DND-41 (cell line): ENCODE data around the gene PSG6.
"Not testable (repeated sequence)": the region's sequence is repeated elsewhere in the genome, so short reads cannot be mapped to it uniquely, and the experiment has no call there.

Experiments used
- ATAC-seq: fragments of 200-7000 bp; cut with Tn5 transposase; 3 replicates; pipeline ENCODE4 v1.9.1; 2021; ENCODE audit warnings: low read depth; ENCODE audit not compliant: insufficient read depth
- DNase-seq: peaks from one replicate; pipeline ENCODE4 v3.0.0-alpha.2; 2020
- H2AFZ ChIP-seq: 2 replicates; pipeline ENCODE4 v1.6.0; 2012; ENCODE audit warnings: low read depth, low read length
- H3K27ac ChIP-seq: 2 replicates; pipeline ENCODE4 v1.5.1; 2012; ENCODE audit warnings: low read length, inconsistent platforms
- H3K27me3 ChIP-seq: fragments of 200-600 bp; sonication (generic); 2 replicates; pipeline ENCODE4 v1.6.0; 2012; ENCODE audit warnings: low read length, mild to moderate bottlenecking, inconsistent platforms; ENCODE audit not compliant: insufficient read depth, poor library complexity
- H3K36me3 ChIP-seq: 2 replicates; pipeline ENCODE4 v1.5.1; 2012; ENCODE audit warnings: low read length, inconsistent platforms; ENCODE audit not compliant: insufficient read depth
- H3K4me1 ChIP-seq: 2 replicates; pipeline ENCODE4 v1.5.1; 2012; ENCODE audit warnings: mild to moderate bottlenecking, low read length; ENCODE audit not compliant: insufficient read depth
- H3K4me2 ChIP-seq: 2 replicates; pipeline ENCODE4 v1.6.0; 2012; ENCODE audit warnings: mild to moderate bottlenecking, moderate library complexity, low read length, inconsistent platforms; ENCODE audit not compliant: insufficient read depth
- H3K4me3 ChIP-seq, 2 experiments: fragments of 200-600 bp in 1 of 2; shearing (Covaris generic) in 1 of 2; 2 replicates each; pipeline ENCODE4 v1.5.1; 2012 to 2016; ENCODE audit warnings: inconsistent platforms in 2 of 2, low read length in 2 of 2, mild to moderate bottlenecking in 2 of 2, low read depth in 1 of 2, moderate library complexity in 1 of 2
- H3K79me2 ChIP-seq: 2 replicates; pipeline ENCODE4 v1.6.0; 2012; ENCODE audit warnings: low read length, inconsistent platforms; ENCODE audit not compliant: insufficient read depth
- H3K9ac ChIP-seq: 2 replicates; pipeline ENCODE4 v1.6.0; 2012; ENCODE audit warnings: low read depth, mild to moderate bottlenecking, inconsistent platforms, low read length, moderate library complexity
- H3K9me3 ChIP-seq: 2 replicates; pipeline ENCODE4 v1.5.1; 2012; ENCODE audit warnings: low read length, moderate library complexity, mild to moderate bottlenecking, inconsistent platforms; ENCODE audit not compliant: insufficient read depth, severe bottlenecking
- H4K20me1 ChIP-seq: 2 replicates; pipeline ENCODE4 v1.6.0; 2012; ENCODE audit warnings: low read length; ENCODE audit not compliant: insufficient read depth
- EZH2 ChIP-seq: IDR thresholded peaks from 3 replicates; pipeline ENCODE4 v1.6.1; 2012; ENCODE audit warnings: borderline replicate concordance, low read depth, mild to moderate bottlenecking, moderate library complexity, low read length, inconsistent platforms; ENCODE audit not compliant: severe bottlenecking
- TF ChIP-seq, protein P1 (sequence below): IDR thresholded peaks from 2 replicates; pipeline ENCODE4 v1.5.1; 2012; ENCODE audit warnings: borderline replicate concordance, low read length, moderate library complexity, mild to moderate bottlenecking; ENCODE audit not compliant: poor library complexity, severe bottlenecking; ENCODE audit errors: extremely low read depth

The PSG6 gene

DNA sequence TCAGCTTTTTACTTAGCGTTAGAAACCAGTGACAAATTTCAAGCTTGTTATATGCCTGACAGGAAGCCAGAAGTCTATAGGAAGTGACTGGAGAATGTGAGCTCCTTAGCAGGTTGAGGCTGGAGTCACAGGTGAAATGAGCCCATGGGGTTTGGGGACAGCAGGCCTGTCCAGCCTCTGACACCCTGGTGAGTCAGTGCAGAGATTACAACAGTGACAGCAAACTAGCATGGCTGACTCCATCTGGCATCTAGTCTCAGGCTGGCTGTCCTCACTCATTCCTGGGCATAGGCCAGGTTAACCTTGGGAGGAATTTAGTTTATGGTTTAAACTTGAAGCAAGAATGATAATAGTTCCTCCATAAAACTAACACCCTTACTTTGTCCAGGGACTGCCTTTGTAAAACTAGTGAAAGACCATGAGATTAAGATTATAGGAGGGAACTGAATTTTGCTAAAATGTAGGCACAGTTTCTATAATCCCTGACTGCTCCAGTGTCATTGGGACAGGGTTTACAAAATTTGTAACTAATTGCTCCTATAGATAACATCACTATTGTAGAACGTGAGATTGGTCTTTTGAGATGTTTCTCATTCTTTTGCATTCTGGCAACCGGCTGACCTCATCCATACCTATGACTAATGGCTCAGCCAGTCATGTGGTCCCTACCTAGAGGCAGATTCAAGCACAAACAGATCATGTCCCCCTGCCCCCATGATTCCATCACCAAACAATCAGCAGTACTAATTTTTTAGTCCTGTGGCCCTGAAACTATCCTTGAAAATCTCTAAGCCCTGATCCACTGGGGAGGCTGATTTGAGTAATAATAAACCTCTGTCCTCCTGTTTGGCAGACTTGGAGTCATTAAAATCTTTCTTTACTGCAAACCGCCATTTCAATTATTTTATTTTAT lies 42.5 kb downstream of the PSG6 start:
- H3K9me3 ChIP-seq, H3K4me1 ChIP-seq, H3K27me3 ChIP-seq, H3K79me2 ChIP-seq, H3K27ac ChIP-seq, H2AFZ ChIP-seq, ATAC-seq, H4K20me1 ChIP-seq, DNase-seq, H3K4me2 ChIP-seq, H3K36me3 ChIP-seq, H3K9ac ChIP-seq, H3K4me3 ChIP-seq: not testable (repeated sequence)

DNA sequence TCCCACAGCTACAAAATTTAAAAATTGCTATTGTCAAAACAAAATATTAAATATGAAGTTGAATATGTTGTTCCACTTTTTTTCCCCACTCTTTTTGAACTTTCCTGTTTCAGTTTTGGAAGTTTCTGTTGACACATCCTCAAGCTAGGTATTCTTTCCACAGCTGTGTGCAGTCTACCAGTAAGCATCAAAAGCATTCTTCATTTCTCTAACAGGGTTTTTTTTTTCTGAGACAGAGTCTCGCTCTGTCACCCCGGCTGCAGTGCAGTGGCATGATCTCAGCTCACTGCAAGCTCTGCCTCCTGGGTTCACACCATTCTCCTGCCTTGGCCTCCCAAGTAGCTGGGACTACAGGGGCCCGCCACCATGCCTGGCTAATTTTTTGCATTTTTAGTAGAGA lies 43.6 kb downstream of the PSG6 start:
- not testable (repeated sequence) for H3K27ac ChIP-seq, H3K27me3 ChIP-seq, DNase-seq, H3K4me1 ChIP-seq, H3K4me3 ChIP-seq, H3K79me2 ChIP-seq, H3K36me3 ChIP-seq, H3K9ac ChIP-seq, H3K9me3 ChIP-seq, H3K4me2 ChIP-seq, H2AFZ ChIP-seq, ATAC-seq, H4K20me1 ChIP-seq

DNA sequence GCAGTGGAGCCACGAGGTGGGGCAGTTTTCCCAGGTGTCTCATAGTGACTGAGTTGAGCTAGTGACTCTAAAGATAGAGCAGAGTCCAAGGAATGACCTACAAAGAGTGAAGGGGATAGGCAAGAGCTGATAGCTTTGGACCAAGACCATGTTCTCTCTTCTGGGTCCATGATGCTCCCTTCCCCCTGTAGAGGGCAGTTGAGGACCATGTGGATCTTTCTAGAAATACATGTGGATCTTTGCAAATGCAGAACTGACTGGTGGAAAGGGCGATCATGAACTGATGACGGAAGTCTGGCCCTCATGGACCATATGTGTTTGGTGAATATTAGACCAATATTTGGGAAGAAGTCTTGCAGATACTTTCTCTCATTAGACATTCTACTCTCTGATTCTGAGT lies 45.1 kb downstream of the PSG6 start:
- H3K4me3 ChIP-seq = no peak overlapping the region
- no peaks in the 10 kb centered on the region for H4K20me1 ChIP-seq
- H3K9me3 ChIP-seq = no peaks in the 10 kb centered on the region
- no peaks in the 10 kb centered on the region for H3K36me3 ChIP-seq
- TF ChIP-seq, protein P1, sequence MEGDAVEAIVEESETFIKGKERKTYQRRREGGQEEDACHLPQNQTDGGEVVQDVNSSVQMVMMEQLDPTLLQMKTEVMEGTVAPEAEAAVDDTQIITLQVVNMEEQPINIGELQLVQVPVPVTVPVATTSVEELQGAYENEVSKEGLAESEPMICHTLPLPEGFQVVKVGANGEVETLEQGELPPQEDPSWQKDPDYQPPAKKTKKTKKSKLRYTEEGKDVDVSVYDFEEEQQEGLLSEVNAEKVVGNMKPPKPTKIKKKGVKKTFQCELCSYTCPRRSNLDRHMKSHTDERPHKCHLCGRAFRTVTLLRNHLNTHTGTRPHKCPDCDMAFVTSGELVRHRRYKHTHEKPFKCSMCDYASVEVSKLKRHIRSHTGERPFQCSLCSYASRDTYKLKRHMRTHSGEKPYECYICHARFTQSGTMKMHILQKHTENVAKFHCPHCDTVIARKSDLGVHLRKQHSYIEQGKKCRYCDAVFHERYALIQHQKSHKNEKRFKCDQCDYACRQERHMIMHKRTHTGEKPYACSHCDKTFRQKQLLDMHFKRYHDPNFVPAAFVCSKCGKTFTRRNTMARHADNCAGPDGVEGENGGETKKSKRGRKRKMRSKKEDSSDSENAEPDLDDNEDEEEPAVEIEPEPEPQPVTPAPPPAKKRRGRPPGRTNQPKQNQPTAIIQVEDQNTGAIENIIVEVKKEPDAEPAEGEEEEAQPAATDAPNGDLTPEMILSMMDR = no peak
- no peak for TF ChIP-seq EZH2
- H3K9ac ChIP-seq = no peak overlapping the region
- H3K4me2 ChIP-seq = no peak overlapping the region
- no peaks in the 10 kb centered on the region for H3K79me2 ChIP-seq
- H3K27me3 ChIP-seq = no peaks in the 10 kb centered on the region
- H3K27ac ChIP-seq = no peak overlapping the region
- DNase-seq (no peak), ATAC-seq (no peak)
- H3K4me1 ChIP-seq = no peaks in the 10 kb centered on the region
- no peak overlapping the region for H2AFZ ChIP-seq

DNA sequence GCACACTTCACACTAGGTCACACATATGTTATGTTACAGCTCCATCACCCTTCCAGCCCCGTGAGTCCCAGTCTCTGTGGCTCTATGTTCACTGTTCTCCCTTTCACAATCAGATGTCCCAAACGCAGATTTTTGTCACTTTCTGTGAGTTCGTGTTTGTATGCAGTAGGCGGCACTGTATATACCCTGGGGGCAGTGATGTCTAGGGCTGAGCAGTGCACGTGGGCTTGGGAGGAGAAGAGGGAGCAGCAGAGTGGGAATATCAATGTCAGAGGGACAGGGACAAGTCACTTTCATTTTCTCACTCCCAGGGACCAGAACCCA lies 60.2 kb downstream of the PSG6 start:
- no peaks in the 10 kb centered on the region for H3K9me3 ChIP-seq
- H3K4me2 ChIP-seq = no peak overlapping the region
- TF ChIP-seq, protein P1 = no peak
- no peak for TF ChIP-seq EZH2
- ATAC-seq = no peak
- DNase-seq = no peak
- no peaks in the 10 kb centered on the region for H3K27me3 ChIP-seq
- no peaks in the 10 kb centered on the region for H3K79me2 ChIP-seq
- H3K36me3 ChIP-seq = no peaks in the 10 kb centered on the region
- no peak overlapping the region for H3K27ac ChIP-seq
- H4K20me1 ChIP-seq = no peaks in the 10 kb centered on the region
- H3K9ac ChIP-seq = no peak overlapping the region
- H3K4me3 ChIP-seq = no peak overlapping the region
- no peak overlapping the region for H2AFZ ChIP-seq
- H3K4me1 ChIP-seq = no peaks in the 10 kb centered on the region
